Thyroid gland (tissue), 4 donors: Measurements from ENCODE around the gene CDK8. TPM values are rescaled to one million over a fixed set of nuclear protein-coding genes. Genes with fewer than 3 reads are reported as not detected.

Source experiments
- DNase-seq, 2 donors: peaks; one replicate each; pipeline ENCODE4 v3.0.0-alpha.2; 2019
- H3K27ac ChIP-seq, 3 donors: fragments of 200-600 bp; sonication (generic); 1 replicate in 2 of 3; 2 replicates in 1 of 3; pipeline ENCODE4 v1.5.1; 2016 to 2019; ENCODE audit warnings: mild to moderate bottlenecking in 1 of 3, moderate library complexity in 1 of 3
- H3K27me3 ChIP-seq: fragments of 200-600 bp; sonication (generic); one replicate; pipeline ENCODE4 v1.5.1; 2019
- H3K36me3 ChIP-seq, 2 donors: fragments of 200-600 bp; sonication (generic); one replicate each; pipeline ENCODE4 v1.5.1; 2016 to 2019
- H3K4me1 ChIP-seq, 2 donors: fragments of 200-600 bp; sonication (generic); one replicate each; pipeline ENCODE4 v1.5.1; 2017 to 2019
- H3K4me3 ChIP-seq, 3 donors: fragments of 200-600 bp; sonication (generic); replicated peaks in 1 of 3; 1 replicate in 2 of 3; 2 replicates in 1 of 3; pipeline ENCODE4 v1.5.1; 2016; ENCODE audit warnings: mild to moderate bottlenecking in 1 of 3
- H3K9me3 ChIP-seq: fragments of 200-600 bp; sonication (generic); one replicate; pipeline ENCODE4 v1.5.1; 2017
- POLR2A ChIP-seq, 2 donors: fragments of 450-650 bp; IDR thresholded peaks; one replicate each; pipeline ENCODE4 v1.6.1; 2017; ENCODE audit warnings: antibody characterized with exemption in 2 of 2, mild to moderate bottlenecking in 2 of 2, moderate library complexity in 1 of 2
- WGBS, 2 donors: methylation state at CpG; one replicate each; pipeline ENCODE4 v1.1.5; 2017; 5-methylcytosine and 5-hydroxymethylcytosine counted together
- intact Hi-C: fragments of 100-400 bp; cut with DNase I; formaldehyde crosslinking; loops from one replicate; pipeline ENCODE4 v1.15.1; 2023
- total RNA-seq, 4 donors: library from RNA; depleted of rRNA; stranded (reverse); fragments of >200 nt; gene quantifications; one replicate each; pipeline ENCODE4 v1.2.3, GENCODE V29; 2016
- TF ChIP-seq, protein P1 (sequence below), 6 experiments: fragments of 200-600 bp in 3 of 6; fragments of 450-650 bp in 3 of 6; sonication (generic) in 3 of 6; IDR thresholded peaks; one replicate each; pipeline ENCODE4 v1.5.1; 2016 to 2019; ENCODE audit warnings: antibody characterized with exemption in 6 of 6, mild to moderate bottlenecking in 2 of 6, inconsistent platforms in 1 of 6, moderate library complexity in 1 of 6

CDK8 gene
- total RNA-seq, 4 donors from 2014 or later: 14.2 to 16.2 (median 15.1) TPM

DNA sequence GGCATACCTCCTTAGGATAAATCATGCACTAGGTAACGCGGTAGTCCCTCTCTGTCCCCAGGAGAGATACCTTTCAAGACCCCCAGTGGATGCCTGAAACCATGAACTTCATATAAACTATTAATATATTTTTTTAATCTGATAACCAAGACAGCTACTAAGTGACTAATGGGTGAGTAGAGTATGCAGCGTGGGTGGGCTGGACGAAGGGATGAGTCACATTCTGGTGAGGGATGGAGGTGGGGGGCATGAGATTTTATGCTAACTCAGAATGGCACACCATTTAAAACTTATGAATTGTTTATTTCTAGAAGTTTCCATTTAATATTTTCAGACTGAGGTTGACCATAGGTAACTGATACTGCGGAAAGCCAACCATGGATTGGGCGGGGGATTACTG lies 46.2 kb downstream of the CDK8 start:
- no peaks in the 10 kb centered on the region for H3K36me3 ChIP-seq
- TF ChIP-seq POLR2A (IDR thresholded peaks at IDR 0.05): no peak
- TF ChIP-seq, protein P1, sequence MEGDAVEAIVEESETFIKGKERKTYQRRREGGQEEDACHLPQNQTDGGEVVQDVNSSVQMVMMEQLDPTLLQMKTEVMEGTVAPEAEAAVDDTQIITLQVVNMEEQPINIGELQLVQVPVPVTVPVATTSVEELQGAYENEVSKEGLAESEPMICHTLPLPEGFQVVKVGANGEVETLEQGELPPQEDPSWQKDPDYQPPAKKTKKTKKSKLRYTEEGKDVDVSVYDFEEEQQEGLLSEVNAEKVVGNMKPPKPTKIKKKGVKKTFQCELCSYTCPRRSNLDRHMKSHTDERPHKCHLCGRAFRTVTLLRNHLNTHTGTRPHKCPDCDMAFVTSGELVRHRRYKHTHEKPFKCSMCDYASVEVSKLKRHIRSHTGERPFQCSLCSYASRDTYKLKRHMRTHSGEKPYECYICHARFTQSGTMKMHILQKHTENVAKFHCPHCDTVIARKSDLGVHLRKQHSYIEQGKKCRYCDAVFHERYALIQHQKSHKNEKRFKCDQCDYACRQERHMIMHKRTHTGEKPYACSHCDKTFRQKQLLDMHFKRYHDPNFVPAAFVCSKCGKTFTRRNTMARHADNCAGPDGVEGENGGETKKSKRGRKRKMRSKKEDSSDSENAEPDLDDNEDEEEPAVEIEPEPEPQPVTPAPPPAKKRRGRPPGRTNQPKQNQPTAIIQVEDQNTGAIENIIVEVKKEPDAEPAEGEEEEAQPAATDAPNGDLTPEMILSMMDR (IDR thresholded peaks at IDR 0.05): no peak
- no peaks in the 10 kb centered on the region for H3K4me1 ChIP-seq
- H3K9me3 ChIP-seq: no peaks in the 10 kb centered on the region
- no peak overlapping the region for H3K27ac ChIP-seq
- H3K27me3 ChIP-seq: no peaks in the 10 kb centered on the region
- no peak overlapping the region for H3K4me3 ChIP-seq
- 93 to 94% methylated on average over 6 of the region's 6 CpGs for WGBS, 2 donors
- intact Hi-C loops: no loop called here
- no peak for DNase-seq

DNA sequence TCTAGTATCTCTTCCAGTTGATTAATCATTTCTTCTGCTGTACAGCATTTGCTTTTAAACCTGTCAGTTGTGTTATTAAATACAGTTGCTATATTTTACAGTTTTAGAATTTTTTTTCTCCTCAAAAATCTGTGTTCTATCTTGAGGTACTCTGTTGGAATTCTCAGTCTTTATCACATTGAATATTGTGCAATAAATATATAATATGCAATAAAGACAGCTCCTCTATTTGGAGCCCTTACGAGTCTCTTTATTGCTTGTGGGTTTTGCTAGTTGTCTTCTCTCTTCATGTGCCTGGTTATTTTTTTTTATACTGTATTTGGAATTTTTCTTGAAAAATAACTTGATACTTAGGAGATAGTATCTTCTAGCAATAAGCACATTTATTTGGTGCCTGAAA lies 51.7 kb downstream of the CDK8 start:
- no peak overlapping the region for H3K4me3 ChIP-seq
- no peak for TF ChIP-seq POLR2A (IDR thresholded peaks at IDR 0.05)
- TF ChIP-seq, protein P1 (IDR thresholded peaks at IDR 0.05): no peak
- no peaks in the 10 kb centered on the region for H3K9me3 ChIP-seq
- H3K27ac ChIP-seq: no peak overlapping the region
- no peaks in the 10 kb centered on the region for H3K36me3 ChIP-seq
- WGBS, 2 donors: 91 to 93% methylated on average over 1 of the region's 1 CpG
- intact Hi-C loops: no loop called here
- no peak for DNase-seq
- H3K4me1 ChIP-seq: no peaks in the 10 kb centered on the region
- no peaks in the 10 kb centered on the region for H3K27me3 ChIP-seq

DNA sequence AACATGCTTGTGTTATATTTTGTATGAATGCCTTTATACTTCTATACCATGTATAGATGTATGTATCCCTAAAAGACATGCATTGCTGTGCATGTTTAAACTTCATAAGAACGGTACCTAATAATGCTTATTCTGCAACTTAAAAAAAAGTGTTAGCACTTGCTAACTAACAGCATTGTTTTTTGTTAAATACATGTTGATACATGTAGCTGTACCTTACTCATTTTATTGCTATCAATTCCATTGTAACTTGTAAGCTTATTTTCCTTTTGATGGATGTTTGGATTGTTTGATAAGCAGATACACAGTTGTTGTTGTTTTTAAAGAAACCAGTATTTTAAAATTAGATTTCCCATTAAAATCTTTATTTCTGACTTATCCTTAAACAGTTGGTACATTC lies 53.8 kb downstream of the CDK8 start:
- H3K36me3 ChIP-seq: no peaks in the 10 kb centered on the region
- no peak for TF ChIP-seq POLR2A (IDR thresholded peaks at IDR 0.05)
- TF ChIP-seq, protein P1 (IDR thresholded peaks at IDR 0.05): no peak
- H3K27ac ChIP-seq: no peak overlapping the region
- H3K4me1 ChIP-seq: no peaks in the 10 kb centered on the region
- H3K9me3 ChIP-seq: no peaks in the 10 kb centered on the region
- intact Hi-C loops: no loop called here
- 96 to 98% methylated on average over 1 of the region's 1 CpG for WGBS, 2 donors
- H3K27me3 ChIP-seq: no peaks in the 10 kb centered on the region
- no peak overlapping the region for H3K4me3 ChIP-seq
- DNase-seq: no peak

DNA sequence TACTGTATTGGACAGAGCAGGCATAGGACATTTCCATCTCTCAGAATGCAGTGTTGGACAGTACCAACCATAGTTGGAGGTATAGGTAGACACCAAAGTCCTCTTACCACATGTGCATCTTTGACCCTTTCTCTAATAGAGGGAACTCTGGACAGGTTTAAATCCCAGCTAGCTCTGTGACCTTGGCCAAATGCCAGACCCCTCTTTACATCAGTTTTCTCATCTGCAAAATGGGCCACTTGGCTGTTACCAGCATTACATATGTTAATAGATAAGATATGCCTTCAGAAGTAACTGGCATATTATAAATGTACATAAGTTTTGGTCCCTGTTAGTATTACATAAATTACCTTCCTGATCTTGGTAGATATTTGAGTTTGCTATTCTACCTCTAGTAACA lies 54.3 kb downstream of the CDK8 start:
- intact Hi-C loops: no loop called here

DNA sequence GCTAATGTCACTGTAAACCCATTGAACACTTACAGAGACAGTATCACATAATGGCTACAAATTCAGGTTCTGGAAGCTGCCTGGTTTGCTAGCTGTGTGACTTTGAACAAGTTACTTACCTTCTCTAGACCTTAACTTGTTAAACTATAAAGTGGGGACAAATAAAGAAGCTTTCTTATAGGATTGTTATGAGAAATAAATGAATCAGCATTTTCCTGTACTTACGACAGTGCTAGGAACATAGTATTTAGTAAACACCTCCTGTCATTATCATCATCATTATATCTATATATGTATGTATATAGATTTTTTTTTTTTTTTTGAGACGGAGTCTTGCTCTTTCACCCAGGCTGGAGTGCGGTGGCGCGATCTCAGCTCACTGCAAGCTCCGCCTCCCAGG lies 54.9 kb downstream of the CDK8 start:
- no peak overlapping the region for H3K4me3 ChIP-seq
- intact Hi-C loops: no loop called here
- H3K27me3 ChIP-seq: no peaks in the 10 kb centered on the region
- no peak overlapping the region for H3K27ac ChIP-seq
- no peaks in the 10 kb centered on the region for H3K4me1 ChIP-seq
- DNase-seq: no peak
- WGBS, 2 donors: 97% methylated on average over 6 of the region's 6 CpGs
- no peaks in the 10 kb centered on the region for H3K9me3 ChIP-seq
- H3K36me3 ChIP-seq: no peaks in the 10 kb centered on the region
- TF ChIP-seq, protein P1 (IDR thresholded peaks at IDR 0.05): no peak
- no peak for TF ChIP-seq POLR2A (IDR thresholded peaks at IDR 0.05)

More for the DNA sequence above, 54.3 kb downstream of the CDK8 start:
- DNase-seq: no peak
- no peaks in the 10 kb centered on the region for H3K27me3 ChIP-seq
- no peak overlapping the region for H3K27ac ChIP-seq
- no peaks in the 10 kb centered on the region for H3K9me3 ChIP-seq
- no peak overlapping the region for H3K4me3 ChIP-seq
- no peaks in the 10 kb centered on the region for H3K36me3 ChIP-seq
- H3K4me1 ChIP-seq: no peaks in the 10 kb centered on the region
- TF ChIP-seq POLR2A (IDR thresholded peaks at IDR 0.05): no peak
- TF ChIP-seq, protein P1 (IDR thresholded peaks at IDR 0.05): no peak
